22Rv1 (cell line): ENCODE data around the gene STAM.

Experiments used
- ZFX ChIP-seq: fragments of 450-650 bp; IDR thresholded peaks from 2 replicates; pipeline ENCODE4 v1.6.1; 2017; ENCODE audit warnings: antibody characterized with exemption, borderline replicate concordance
- TF ChIP-seq, protein P1 (sequence below): fragments of 450-650 bp; IDR thresholded peaks from 2 replicates; pipeline ENCODE4 v1.5.1; 2017; ENCODE audit warnings: mild to moderate bottlenecking

DNA sequence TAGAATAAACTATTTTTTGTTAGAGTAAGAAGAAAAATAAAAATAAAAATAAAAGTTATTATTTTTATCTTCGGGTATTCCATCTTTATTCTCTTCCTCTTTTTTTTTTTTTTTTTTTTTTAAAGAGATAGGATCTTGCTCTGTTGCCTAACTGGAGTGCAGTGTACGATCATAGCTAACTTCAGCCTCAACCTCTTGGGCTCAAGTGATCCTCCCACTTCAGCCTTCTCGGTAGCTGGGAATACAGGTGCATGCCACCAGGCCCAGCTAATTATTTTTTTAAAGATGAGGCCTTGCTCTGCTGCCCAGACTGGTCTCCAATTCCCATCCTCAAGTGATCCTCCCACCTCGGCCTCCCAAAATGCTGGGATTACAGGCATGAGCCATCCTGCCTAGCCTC lies 15.4 kb downstream of the STAM start:
- TF ChIP-seq ZFX: no peak
- TF ChIP-seq, protein P1, sequence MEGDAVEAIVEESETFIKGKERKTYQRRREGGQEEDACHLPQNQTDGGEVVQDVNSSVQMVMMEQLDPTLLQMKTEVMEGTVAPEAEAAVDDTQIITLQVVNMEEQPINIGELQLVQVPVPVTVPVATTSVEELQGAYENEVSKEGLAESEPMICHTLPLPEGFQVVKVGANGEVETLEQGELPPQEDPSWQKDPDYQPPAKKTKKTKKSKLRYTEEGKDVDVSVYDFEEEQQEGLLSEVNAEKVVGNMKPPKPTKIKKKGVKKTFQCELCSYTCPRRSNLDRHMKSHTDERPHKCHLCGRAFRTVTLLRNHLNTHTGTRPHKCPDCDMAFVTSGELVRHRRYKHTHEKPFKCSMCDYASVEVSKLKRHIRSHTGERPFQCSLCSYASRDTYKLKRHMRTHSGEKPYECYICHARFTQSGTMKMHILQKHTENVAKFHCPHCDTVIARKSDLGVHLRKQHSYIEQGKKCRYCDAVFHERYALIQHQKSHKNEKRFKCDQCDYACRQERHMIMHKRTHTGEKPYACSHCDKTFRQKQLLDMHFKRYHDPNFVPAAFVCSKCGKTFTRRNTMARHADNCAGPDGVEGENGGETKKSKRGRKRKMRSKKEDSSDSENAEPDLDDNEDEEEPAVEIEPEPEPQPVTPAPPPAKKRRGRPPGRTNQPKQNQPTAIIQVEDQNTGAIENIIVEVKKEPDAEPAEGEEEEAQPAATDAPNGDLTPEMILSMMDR: no peak
